Skeletal muscle satellite cell (primary cell): ENCODE data around the gene PEMT. TPM values are rescaled to one million over a fixed set of nuclear protein-coding genes. Genes with fewer than 3 reads are reported as not detected.
"Not testable (repeated sequence)": the region's sequence is repeated elsewhere in the genome, so short reads cannot be mapped to it uniquely, and the experiment has no call there.

Source experiments
- H3K27me3 ChIP-seq: 2 replicates; pipeline ENCODE4 v1.7.0; 2013; ENCODE audit warnings: low read length; ENCODE audit not compliant: control insufficient read depth, insufficient read depth
- H3K36me3 ChIP-seq: 2 replicates; pipeline ENCODE4 v1.7.0; 2013; ENCODE audit warnings: mild to moderate bottlenecking, control low read depth, low read length; ENCODE audit not compliant: insufficient read depth
- H3K4me1 ChIP-seq: 2 replicates; pipeline ENCODE4 v1.7.0; 2013; ENCODE audit warnings: low read length; ENCODE audit not compliant: control insufficient read depth, insufficient read depth
- H3K4me2 ChIP-seq: 2 replicates; pipeline ENCODE4 v1.7.0; 2013; ENCODE audit warnings: mild to moderate bottlenecking, low read length
- H3K4me3 ChIP-seq: 2 replicates; pipeline ENCODE4 v1.7.0; 2013; ENCODE audit warnings: low read length
- H3K9ac ChIP-seq: 2 replicates; pipeline ENCODE4 v1.7.0; 2013; ENCODE audit warnings: mild to moderate bottlenecking, low read depth, low read length, moderate library complexity
- H3K9me3 ChIP-seq: replicated peaks from 2 replicates; pipeline ENCODE4 v1.7.0; 2013; ENCODE audit warnings: mild to moderate bottlenecking, control low read depth, low read length
- total RNA-seq: library from RNA; depleted of rRNA; stranded (reverse); fragments of >200 nt; gene quantifications from 2 replicates; pipeline ENCODE4 v1.2.3, GENCODE V29; 2012; rRNA removed

PEMT gene
- 38.8 and 54.2 TPM in 2 replicates for total RNA-seq

- H3K27me3 ChIP-seq = no peaks in the 10 kb centered on the region
- H3K4me3 ChIP-seq = peak within 1 kb of the TSS; percentile 94
- no peaks in the 10 kb centered on the region for H3K36me3 ChIP-seq
- no peaks in the 10 kb centered on the region for H3K9me3 ChIP-seq
- peak within 1 kb of the TSS; percentile 91 for H3K9ac ChIP-seq
- peak within 1 kb of the TSS; percentile 99 for H3K4me2 ChIP-seq
- H3K4me1 ChIP-seq = peaks cover 16% of the 10 kb centered on the region
Observed at GRCh38 chr17:17591355-17592298, at the start of gene PEMT. Gene PEMT, minus strand, starts transcription at chr17:17591708. Its CDS starts 82 bp downstream, at chr17:17591626.

- H3K9me3 ChIP-seq, H3K4me2 ChIP-seq, H3K4me1 ChIP-seq, H3K9ac ChIP-seq, H3K36me3 ChIP-seq, H3K4me3 ChIP-seq: not testable (repeated sequence)
- peaks cover 15% of the 10 kb centered on the region for H3K27me3 ChIP-seq
Observed at GRCh38 chr17:17639661-17640270, 48.3 kb upstream of the PEMT start.

- Histone ChIP-seq H3K9ac (no peak overlapping the region), H3K4me3 (no peak overlapping the region), H3K4me1 (no peaks in the 10 kb centered on the region), H3K9me3 (no peaks in the 10 kb centered on the region), H3K36me3 (no peaks in the 10 kb centered on the region), H3K27me3 (peaks cover 15% of the 10 kb centered on the region), H3K4me2 (no peak overlapping the region)
Observed at GRCh38 chr17:17638467-17638866, 47.0 kb upstream of the PEMT start.

- no peak overlapping the region for H3K4me3 ChIP-seq
- no peak overlapping the region for H3K4me2 ChIP-seq
- no peak overlapping the region for H3K9ac ChIP-seq
- H3K9me3 ChIP-seq = no peaks in the 10 kb centered on the region
- H3K27me3 ChIP-seq = peaks cover 25% of the 10 kb centered on the region
- no peaks in the 10 kb centered on the region for H3K4me1 ChIP-seq
- no peaks in the 10 kb centered on the region for H3K36me3 ChIP-seq
Observed at GRCh38 chr17:17636272-17636885, 44.9 kb upstream of the PEMT start.

- not testable (repeated sequence) for H3K4me1 ChIP-seq, H3K4me2 ChIP-seq, H3K4me3 ChIP-seq, H3K9ac ChIP-seq, H3K36me3 ChIP-seq, H3K9me3 ChIP-seq
- H3K27me3 ChIP-seq = peaks cover 25% of the 10 kb centered on the region
Observed at GRCh38 chr17:17635537-17636271, 44.2 kb upstream of the PEMT start.

- Histone ChIP-seq H3K36me3 (no peaks in the 10 kb centered on the region), H3K9me3 (no peaks in the 10 kb centered on the region), H3K27me3 (peaks cover 24% of the 10 kb centered on the region), H3K4me3 (no peak overlapping the region), H3K9ac (no peak overlapping the region), H3K4me2 (no peak overlapping the region), H3K4me1 (no peaks in the 10 kb centered on the region)
Observed at GRCh38 chr17:17635126-17635525, 43.6 kb upstream of the PEMT start.

- Histone ChIP-seq H3K36me3 (no peaks in the 10 kb centered on the region), H3K4me1 (no peaks in the 10 kb centered on the region), H3K4me2 (no peak overlapping the region), H3K9me3 (no peaks in the 10 kb centered on the region), H3K9ac (no peak overlapping the region), H3K4me3 (no peak overlapping the region), H3K27me3 (peaks cover 21% of the 10 kb centered on the region)
Observed at GRCh38 chr17:17633310-17633709, 41.8 kb upstream of the PEMT start.

- not testable (repeated sequence) for H3K4me3 ChIP-seq, H3K4me1 ChIP-seq, H3K9ac ChIP-seq, H3K36me3 ChIP-seq, H3K9me3 ChIP-seq, H3K4me2 ChIP-seq
- peaks cover 21% of the 10 kb centered on the region for H3K27me3 ChIP-seq
Observed at GRCh38 chr17:17632690-17633089, 41.2 kb upstream of the PEMT start.

- Histone ChIP-seq H3K36me3 (no peaks in the 10 kb centered on the region), H3K9ac (no peak overlapping the region), H3K4me1 (no peaks in the 10 kb centered on the region), H3K4me3 (no peak overlapping the region), H3K27me3 (peaks cover 19% of the 10 kb centered on the region), H3K9me3 (no peaks in the 10 kb centered on the region), H3K4me2 (peak overlapping the region; percentile 63)
Observed at GRCh38 chr17:17628388-17629008, 37.0 kb upstream of the PEMT start.

- Histone ChIP-seq H3K9me3 (no peaks in the 10 kb centered on the region), H3K4me1 (no peaks in the 10 kb centered on the region), H3K4me3 (no peak overlapping the region), H3K9ac (no peak overlapping the region), H3K36me3 (no peaks in the 10 kb centered on the region), H3K4me2 (no peak overlapping the region), H3K27me3 (peaks cover 11% of the 10 kb centered on the region)
Observed at GRCh38 chr17:17626840-17627239, 35.3 kb upstream of the PEMT start.
